Parathyroid adenoma (tissue), 2 donors: Measurements from ENCODE around the gene NTMT2.

Source experiments
- H2AFZ ChIP-seq: fragments of 300-600 bp; sonication (generic); one replicate; pipeline ENCODE4 v1.7.0; 2017; ENCODE audit warnings: antibody characterized with exemption, mild to moderate bottlenecking
- H3K27ac ChIP-seq: fragments of 300-600 bp; sonication (generic); one replicate; pipeline ENCODE4 v1.7.0; 2017
- H3K27me3 ChIP-seq: fragments of 300-600 bp; sonication (generic); one replicate; pipeline ENCODE4 v1.7.0; 2017; ENCODE audit warnings: low read length; ENCODE audit not compliant: control insufficient read depth, insufficient read depth
- H3K36me3 ChIP-seq: fragments of 300-600 bp; sonication (generic); one replicate; pipeline ENCODE4 v1.7.0; 2017; ENCODE audit warnings: low read length; ENCODE audit not compliant: control insufficient read depth, insufficient read depth
- H3K4me1 ChIP-seq: fragments of 300-600 bp; sonication (generic); one replicate; pipeline ENCODE4 v1.7.0; 2017; ENCODE audit warnings: control low read depth
- H3K4me2 ChIP-seq: fragments of 300-600 bp; sonication (generic); one replicate; pipeline ENCODE4 v1.7.0; 2017; ENCODE audit warnings: low read length
- H3K4me3 ChIP-seq: fragments of 300-600 bp; sonication (generic); one replicate; pipeline ENCODE4 v1.7.0; 2017; ENCODE audit warnings: low read depth, low read length
- H3K79me2 ChIP-seq: fragments of 300-600 bp; sonication (generic); one replicate; pipeline ENCODE4 v1.7.0; 2017; ENCODE audit warnings: control low read depth
- H3K9ac ChIP-seq: fragments of 300-600 bp; sonication (generic); one replicate; pipeline ENCODE4 v1.7.0; 2017; ENCODE audit warnings: mild to moderate bottlenecking
- H3K9me3 ChIP-seq: fragments of 300-600 bp; sonication (generic); one replicate; pipeline ENCODE4 v1.7.0; 2017; ENCODE audit warnings: low read length; ENCODE audit not compliant: control insufficient read depth
- TF ChIP-seq, protein P1 (sequence below): fragments of 300-600 bp; sonication (generic); IDR thresholded peaks from one replicate; pipeline ENCODE4 v1.7.0; 2017; ENCODE audit warnings: antibody characterized with exemption, mild to moderate bottlenecking
- donor health status: primary hyperparathyroidism.

The NTMT2 gene

DNA sequence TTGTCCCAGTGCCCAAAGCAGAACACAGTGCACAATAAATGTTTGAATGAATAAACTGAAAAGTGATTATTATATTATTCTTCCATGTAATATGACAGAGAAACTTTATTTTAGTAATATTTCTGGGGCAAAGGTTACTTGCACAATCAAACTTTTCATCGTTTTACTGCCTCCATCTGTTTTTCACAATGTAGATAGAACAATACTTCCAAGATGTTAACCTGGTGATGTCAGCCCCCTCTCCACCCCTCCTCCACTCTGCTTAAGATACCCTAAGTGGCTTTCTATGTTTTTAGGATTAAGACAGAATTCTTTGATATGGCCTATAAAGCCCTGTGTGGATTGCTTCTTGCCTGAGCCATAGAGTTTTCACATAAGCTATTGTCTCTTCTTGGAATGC, 13.8 kb upstream of the NTMT2 start:
- Histone ChIP-seq H3K4me3 (no peak overlapping the region), H3K27me3 (no peaks in the 10 kb centered on the region), H2AFZ (no peak overlapping the region), H3K36me3 (no peaks in the 10 kb centered on the region), H3K9me3 (no peaks in the 10 kb centered on the region), H3K9ac (no peak overlapping the region), H3K4me2 (no peak overlapping the region), H3K79me2 (no peaks in the 10 kb centered on the region), H3K4me1 (no peaks in the 10 kb centered on the region), H3K27ac (no peak overlapping the region)
- TF ChIP-seq, protein P1, sequence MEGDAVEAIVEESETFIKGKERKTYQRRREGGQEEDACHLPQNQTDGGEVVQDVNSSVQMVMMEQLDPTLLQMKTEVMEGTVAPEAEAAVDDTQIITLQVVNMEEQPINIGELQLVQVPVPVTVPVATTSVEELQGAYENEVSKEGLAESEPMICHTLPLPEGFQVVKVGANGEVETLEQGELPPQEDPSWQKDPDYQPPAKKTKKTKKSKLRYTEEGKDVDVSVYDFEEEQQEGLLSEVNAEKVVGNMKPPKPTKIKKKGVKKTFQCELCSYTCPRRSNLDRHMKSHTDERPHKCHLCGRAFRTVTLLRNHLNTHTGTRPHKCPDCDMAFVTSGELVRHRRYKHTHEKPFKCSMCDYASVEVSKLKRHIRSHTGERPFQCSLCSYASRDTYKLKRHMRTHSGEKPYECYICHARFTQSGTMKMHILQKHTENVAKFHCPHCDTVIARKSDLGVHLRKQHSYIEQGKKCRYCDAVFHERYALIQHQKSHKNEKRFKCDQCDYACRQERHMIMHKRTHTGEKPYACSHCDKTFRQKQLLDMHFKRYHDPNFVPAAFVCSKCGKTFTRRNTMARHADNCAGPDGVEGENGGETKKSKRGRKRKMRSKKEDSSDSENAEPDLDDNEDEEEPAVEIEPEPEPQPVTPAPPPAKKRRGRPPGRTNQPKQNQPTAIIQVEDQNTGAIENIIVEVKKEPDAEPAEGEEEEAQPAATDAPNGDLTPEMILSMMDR = no peak

DNA sequence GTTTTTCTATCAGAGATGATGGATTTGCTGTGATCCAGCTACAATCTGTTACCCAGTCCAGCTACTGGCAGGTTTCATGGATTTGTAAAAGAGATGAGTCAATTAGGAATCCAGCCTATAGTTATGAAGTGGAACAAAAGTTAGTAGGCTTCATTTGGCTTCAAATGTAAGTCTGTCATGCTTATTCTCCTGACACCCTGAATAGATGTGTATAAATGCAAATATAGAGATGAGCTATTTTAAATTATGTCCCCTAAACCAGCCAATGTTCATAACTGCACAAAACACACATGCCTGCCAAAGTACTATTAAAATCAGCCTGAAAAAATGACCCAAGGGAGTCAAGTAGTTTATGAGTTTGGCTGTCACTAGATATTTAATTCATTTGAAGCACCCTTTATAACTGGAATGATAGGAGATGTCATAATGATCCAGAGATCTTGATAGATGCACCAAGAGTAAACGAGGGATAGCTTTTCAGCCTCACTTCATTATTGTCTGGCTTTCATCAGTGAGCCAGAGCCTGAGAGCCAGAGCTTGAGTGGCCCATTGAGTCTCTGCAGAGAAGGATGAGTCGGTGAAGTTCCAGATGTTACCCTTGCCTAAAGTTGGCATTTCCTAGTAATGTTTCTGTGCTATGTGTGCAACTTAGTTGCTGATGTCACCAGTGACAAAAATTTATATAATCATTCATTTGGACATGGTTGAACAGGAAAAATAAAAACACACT, 11.8 kb upstream of the NTMT2 start:
- H3K4me1 ChIP-seq = no peaks in the 10 kb centered on the region
- H3K9me3 ChIP-seq = no peaks in the 10 kb centered on the region
- no peaks in the 10 kb centered on the region for H3K27me3 ChIP-seq
- no peak overlapping the region for H3K4me2 ChIP-seq
- TF ChIP-seq, protein P1 = no peak
- H3K9ac ChIP-seq = no peak overlapping the region
- no peaks in the 10 kb centered on the region for H3K36me3 ChIP-seq
- H2AFZ ChIP-seq = no peak overlapping the region
- H3K27ac ChIP-seq = no peak overlapping the region
- no peaks in the 10 kb centered on the region for H3K79me2 ChIP-seq
- H3K4me3 ChIP-seq = no peak overlapping the region

DNA sequence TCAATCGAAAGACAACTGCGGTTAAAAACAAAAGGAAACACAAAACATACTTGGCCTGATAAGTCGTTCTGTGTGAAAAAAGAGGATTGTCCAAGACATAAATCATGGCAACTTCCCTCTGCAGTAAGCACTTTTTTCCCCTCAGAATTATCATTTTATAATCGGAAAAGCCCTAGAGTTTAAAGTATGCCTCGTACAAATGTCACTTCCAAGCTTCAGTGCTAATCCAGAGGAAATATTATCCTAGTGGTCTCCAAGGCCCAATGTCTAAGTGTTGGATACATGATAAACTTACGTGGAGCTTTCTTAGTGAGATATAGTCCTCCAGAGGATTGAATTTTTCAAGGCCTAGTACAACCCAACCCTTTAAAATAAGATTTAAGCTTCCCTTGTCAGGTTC, 11.2 kb upstream of the NTMT2 start:
- Histone ChIP-seq H3K79me2 (no peaks in the 10 kb centered on the region), H3K4me1 (no peaks in the 10 kb centered on the region), H3K36me3 (no peaks in the 10 kb centered on the region), H3K9me3 (no peaks in the 10 kb centered on the region), H3K4me3 (no peak overlapping the region), H3K9ac (no peak overlapping the region), H3K27ac (no peak overlapping the region), H3K27me3 (no peaks in the 10 kb centered on the region), H2AFZ (no peak overlapping the region), H3K4me2 (no peak overlapping the region)
- TF ChIP-seq, protein P1 = no peak

DNA sequence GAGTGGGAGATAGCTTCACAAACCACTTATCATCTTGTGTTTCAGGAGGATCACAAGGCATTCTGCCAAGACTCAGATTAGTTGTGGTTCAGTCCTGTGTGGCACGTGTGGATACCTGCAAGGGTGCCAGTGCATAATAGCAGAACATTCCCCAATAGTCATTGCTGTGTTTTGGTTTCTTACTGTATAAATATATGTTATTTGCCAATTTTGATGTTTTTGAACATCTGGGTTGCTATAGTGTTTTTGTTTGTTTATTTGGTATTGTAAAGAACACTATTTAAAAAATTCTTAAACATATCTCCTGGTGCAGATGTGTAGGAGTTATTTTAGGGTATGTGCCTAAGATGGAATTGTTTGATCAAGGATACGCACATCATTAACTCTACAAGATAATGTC, 5.4 kb upstream of the NTMT2 start:
- no peaks in the 10 kb centered on the region for H3K4me1 ChIP-seq
- H3K27ac ChIP-seq = no peak overlapping the region
- H3K27me3 ChIP-seq = no peaks in the 10 kb centered on the region
- no peak overlapping the region for H3K4me2 ChIP-seq
- H3K36me3 ChIP-seq = no peaks in the 10 kb centered on the region
- no peak overlapping the region for H2AFZ ChIP-seq
- H3K4me3 ChIP-seq = no peak overlapping the region
- H3K79me2 ChIP-seq = no peaks in the 10 kb centered on the region
- H3K9ac ChIP-seq = no peak overlapping the region
- no peaks in the 10 kb centered on the region for H3K9me3 ChIP-seq
- TF ChIP-seq, protein P1 = no peak

DNA sequence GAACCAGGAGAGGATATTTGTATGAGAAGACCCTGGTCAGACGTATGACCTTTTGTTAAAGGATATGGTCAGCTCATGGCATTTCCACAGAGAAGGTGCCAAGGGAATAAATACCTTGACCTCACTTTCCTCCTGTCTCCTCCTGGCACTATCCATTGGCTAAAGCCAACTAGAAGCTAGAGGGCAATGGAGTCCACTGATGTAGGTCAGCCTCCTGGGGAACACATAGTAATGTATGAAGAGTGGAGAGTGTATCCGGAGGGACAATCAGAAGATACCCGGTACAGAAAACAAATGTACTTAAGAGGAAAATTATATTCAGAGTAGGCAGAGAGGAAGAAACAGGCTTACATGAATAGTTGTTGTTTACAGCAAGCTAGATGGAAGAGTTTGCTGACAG, 698 bp upstream of the NTMT2 start:
- TF ChIP-seq, protein P1 = no peak
- H3K27ac ChIP-seq = no peak overlapping the region

More for the DNA sequence above, 698 bp upstream of the NTMT2 start:
- Histone ChIP-seq H2AFZ (no peak overlapping the region), H3K4me3 (no peak overlapping the region), H3K9me3 (no peaks in the 10 kb centered on the region), H3K4me2 (no peak overlapping the region), H3K27me3 (no peaks in the 10 kb centered on the region), H3K9ac (no peak overlapping the region), H3K79me2 (no peaks in the 10 kb centered on the region), H3K36me3 (no peaks in the 10 kb centered on the region), H3K4me1 (no peaks in the 10 kb centered on the region)
